ENCODE results near the gene GDPD5.

DNA sequence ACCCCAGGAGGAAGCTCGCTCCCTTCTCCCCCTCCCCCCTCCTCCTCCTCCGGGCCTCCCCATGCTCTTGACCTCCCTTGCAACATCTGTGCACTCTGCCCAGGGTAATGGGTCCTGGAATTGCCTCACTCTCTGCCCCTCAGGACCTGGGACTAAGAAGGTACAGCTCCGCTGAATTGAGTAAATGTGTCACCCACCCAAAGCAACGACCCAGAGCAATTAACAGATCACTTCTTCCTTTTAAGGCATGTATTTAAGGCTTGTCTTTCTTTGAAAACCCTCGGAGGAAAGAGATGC lies 15.1 kb downstream of the GDPD5 start:
- TF ChIP-seq, protein P1, sequence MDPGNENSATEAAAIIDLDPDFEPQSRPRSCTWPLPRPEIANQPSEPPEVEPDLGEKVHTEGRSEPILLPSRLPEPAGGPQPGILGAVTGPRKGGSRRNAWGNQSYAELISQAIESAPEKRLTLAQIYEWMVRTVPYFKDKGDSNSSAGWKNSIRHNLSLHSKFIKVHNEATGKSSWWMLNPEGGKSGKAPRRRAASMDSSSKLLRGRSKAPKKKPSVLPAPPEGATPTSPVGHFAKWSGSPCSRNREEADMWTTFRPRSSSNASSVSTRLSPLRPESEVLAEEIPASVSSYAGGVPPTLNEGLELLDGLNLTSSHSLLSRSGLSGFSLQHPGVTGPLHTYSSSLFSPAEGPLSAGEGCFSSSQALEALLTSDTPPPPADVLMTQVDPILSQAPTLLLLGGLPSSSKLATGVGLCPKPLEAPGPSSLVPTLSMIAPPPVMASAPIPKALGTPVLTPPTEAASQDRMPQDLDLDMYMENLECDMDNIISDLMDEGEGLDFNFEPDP (CRISPR knock-in tag; IDR thresholded peaks at IDR 0.05) = no peak
- no peak for TF ChIP-seq NR2C2 (CRISPR knock-in tag; IDR thresholded peaks at IDR 0.05)
- TF ChIP-seq NR2C2 (tag; IDR thresholded peaks at IDR 0.05) = no peak
